Islet precursor cell (in vitro differentiated cells): Measurements from ENCODE around the gene LSM14B.
A peak's percentile ranks its signal among the peaks of the same experiment; 100 is the strongest.
"Not testable (repeated sequence)": the region's sequence is repeated elsewhere in the genome, so short reads cannot be mapped to it uniquely, and the experiment has no call there.

Experiments
- DNase-seq: peaks from one replicate; pipeline ENCODE4 v3.0.0-alpha.2; 2018

Gene LSM14B

GRCh38 chr20:62121776-62122653 is at the start of gene LSM14B:
Gene LSM14B, plus strand, starts transcription at chr20:62122475. Its CDS starts 192 bp downstream, at chr20:62122667.
- DNase-seq, result peak; percentile 98

GRCh38 chr20:62073323-62073722 is 49.0 kb upstream of the LSM14B start:
- no peak for DNase-seq

GRCh38 chr20:62079166-62079565 is 43.1 kb upstream of the LSM14B start:
- DNase-seq, result no peak

- DNase-seq, result no peak
These were observed 41.9 kb upstream of the LSM14B start for GRCh38 chr20:62080249-62080990.

- no peak for DNase-seq
These were observed 39.0 kb upstream of the LSM14B start for GRCh38 chr20:62083312-62083711.

GRCh38 chr20:62084224-62084623 is 38.1 kb upstream of the LSM14B start:
- not testable (repeated sequence) for DNase-seq

- no peak for DNase-seq
These were observed 37.1 kb upstream of the LSM14B start for GRCh38 chr20:62085206-62085605.

- peak; percentile 71 for DNase-seq
These were observed 35.0 kb upstream of the LSM14B start for GRCh38 chr20:62087227-62087626.

GRCh38 chr20:62087632-62088031 is 34.6 kb upstream of the LSM14B start:
- no peak for DNase-seq

- DNase-seq, result peak; percentile 91
These were observed 33.8 kb upstream of the LSM14B start for GRCh38 chr20:62088258-62089127.

- DNase-seq, result no peak
These were observed 32.9 kb upstream of the LSM14B start for GRCh38 chr20:62089393-62089792.

GRCh38 chr20:62096421-62097380 is 25.6 kb upstream of the LSM14B start:
- DNase-seq, result no peak

- no peak for DNase-seq
These were observed 24.3 kb upstream of the LSM14B start for GRCh38 chr20:62097881-62098407.

- no peak for DNase-seq
These were observed 21.2 kb upstream of the LSM14B start for GRCh38 chr20:62101078-62101477.

- no peak for DNase-seq
These were observed 18.6 kb upstream of the LSM14B start for GRCh38 chr20:62103508-62104233.

GRCh38 chr20:62104234-62104789 is 18.0 kb upstream of the LSM14B start:
- DNase-seq, result no peak

GRCh38 chr20:62104791-62105345 is 17.4 kb upstream of the LSM14B start:
- no peak for DNase-seq

- no peak for DNase-seq
These were observed 16.7 kb upstream of the LSM14B start for GRCh38 chr20:62105592-62105991.

GRCh38 chr20:62111148-62111547 is 11.1 kb upstream of the LSM14B start:
- no peak for DNase-seq

- DNase-seq, result no peak
These were observed 9.9 kb upstream of the LSM14B start for GRCh38 chr20:62112368-62112767.
